ENCODE measurements around the gene HECW1.
"Not testable (repeated sequence)": the region's sequence is repeated elsewhere in the genome, so short reads cannot be mapped to it uniquely, and the experiment has no call there.

Gene HECW1

GRCh38 chr7:43208242-43208641 is 95.8 kb downstream of the HECW1 start:
- no peak for DNase-seq (ENCODE audit: low read depth)

- not testable (repeated sequence) for DNase-seq (ENCODE audit: low read depth)
These were observed 98.1 kb downstream of the HECW1 start for GRCh38 chr7:43210539-43210938.

- no peak for DNase-seq (ENCODE audit: low read depth)
These were observed 98.8 kb downstream of the HECW1 start for GRCh38 chr7:43211286-43211685.

GRCh38 chr7:43211693-43212092 is 99.2 kb downstream of the HECW1 start:
- no peak for DNase-seq (ENCODE audit: low read depth)

- DNase-seq (ENCODE audit: low read depth) = no peak
These were observed 100.5 kb downstream of the HECW1 start for GRCh38 chr7:43212921-43213320.

GRCh38 chr7:43215061-43215460 is 102.6 kb downstream of the HECW1 start:
- no peak for DNase-seq (ENCODE audit: low read depth)

- no peak for DNase-seq (ENCODE audit: low read depth)
These were observed 104.6 kb downstream of the HECW1 start for GRCh38 chr7:43217055-43217454.

GRCh38 chr7:43218901-43219300 is 106.5 kb downstream of the HECW1 start:
- not testable (repeated sequence) for DNase-seq (ENCODE audit: low read depth)

GRCh38 chr7:43220250-43220649 is 107.8 kb downstream of the HECW1 start:
- DNase-seq (ENCODE audit: low read depth) = peak; percentile 54

- DNase-seq (ENCODE audit: low read depth) = no peak
These were observed 108.3 kb downstream of the HECW1 start for GRCh38 chr7:43220742-43221141.

GRCh38 chr7:43229801-43230200 is 117.4 kb downstream of the HECW1 start:
- DNase-seq (ENCODE audit: low read depth) = no peak

GRCh38 chr7:43232366-43232765 is 119.9 kb downstream of the HECW1 start:
- DNase-seq (ENCODE audit: low read depth) = no peak

- DNase-seq (ENCODE audit: low read depth) = no peak
These were observed 121.6 kb downstream of the HECW1 start for GRCh38 chr7:43234073-43234472.

GRCh38 chr7:43234968-43235367 is 122.5 kb downstream of the HECW1 start:
- DNase-seq (ENCODE audit: low read depth) = no peak

GRCh38 chr7:43240565-43240964 is 128.1 kb downstream of the HECW1 start:
- no peak for DNase-seq (ENCODE audit: low read depth)

- DNase-seq (ENCODE audit: low read depth) = no peak
These were observed 130.3 kb downstream of the HECW1 start for GRCh38 chr7:43242628-43243255.

- peak; percentile 14 for DNase-seq (ENCODE audit: low read depth)
These were observed 131.8 kb downstream of the HECW1 start for GRCh38 chr7:43244232-43244631.

- DNase-seq (ENCODE audit: low read depth) = no peak
These were observed 132.3 kb downstream of the HECW1 start for GRCh38 chr7:43244784-43245183.

GRCh38 chr7:43247757-43248156 is 135.3 kb downstream of the HECW1 start:
- no peak for DNase-seq (ENCODE audit: low read depth)

GRCh38 chr7:43248553-43248952 is 136.1 kb downstream of the HECW1 start:
- DNase-seq (ENCODE audit: low read depth) = no peak

GRCh38 chr7:43248961-43249822 is 136.7 kb downstream of the HECW1 start:
- peak; percentile 45 for DNase-seq (ENCODE audit: low read depth)

- no peak for DNase-seq (ENCODE audit: low read depth)
These were observed 137.3 kb downstream of the HECW1 start for GRCh38 chr7:43249823-43250145.

GRCh38 chr7:43260980-43261878 is 148.8 kb downstream of the HECW1 start:
- DNase-seq (ENCODE audit: low read depth) = peak; percentile 70
